Activated naive CD8-positive, alpha-beta T cell (primary cell): ENCODE results near the gene GOLT1B.
A peak's percentile ranks its signal among the peaks of the same experiment; 100 is the strongest.
"Not testable (repeated sequence)": the region's sequence is repeated elsewhere in the genome, so short reads cannot be mapped to it uniquely, and the experiment has no call there.

Experiments
- H3K27ac Mint-ChIP-seq: one replicate; pipeline ENCODE4 v1.8.0; 2021; ENCODE audit warnings: mixed read lengths
- H3K27me3 Mint-ChIP-seq: one replicate; pipeline ENCODE4 v1.8.0; 2021; ENCODE audit warnings: mixed read lengths
- H3K36me3 Mint-ChIP-seq: one replicate; pipeline ENCODE4 v1.8.0; 2021; ENCODE audit warnings: mixed read lengths
- H3K4me1 Mint-ChIP-seq: one replicate; pipeline ENCODE4 v1.8.0; 2021; ENCODE audit warnings: low read depth, mixed read lengths
- H3K4me3 Mint-ChIP-seq: one replicate; pipeline ENCODE4 v1.8.0; 2021; ENCODE audit warnings: mild to moderate bottlenecking, mixed read lengths
- H3K9me3 Mint-ChIP-seq: one replicate; pipeline ENCODE4 v1.8.0; 2021; ENCODE audit warnings: low read depth, mixed read lengths

Gene GOLT1B

GRCh38 chr12:21501258-21502163 lies at the start of gene GOLT1B, which contains the start of gene RECQL:
TSS of gene GOLT1B (plus strand) at chr12:21501789. CDS start at chr12:21501924, 135 bp downstream.
TSS of gene RECQL (minus strand) at chr12:21501635. CDS start at chr12:21499570, 2,065 bp downstream.
- Mint-ChIP-seq H3K4me3 (no peak within 1 kb of the TSS), H3K27ac (no peak within 1 kb of the TSS), H3K9me3 (no peaks in the 10 kb centered on the region), H3K27me3 (no peaks in the 10 kb centered on the region), H3K4me1 (peaks cover 56% of the 10 kb centered on the region), H3K36me3 (peaks cover 13% of the 10 kb centered on the region)

- H3K27me3 Mint-ChIP-seq, result no peaks in the 10 kb centered on the region
- peaks cover 20% of the 10 kb centered on the region for H3K36me3 Mint-ChIP-seq
- peaks cover 40% of the 10 kb centered on the region for H3K4me1 Mint-ChIP-seq
- peak overlapping the region; percentile 67 for H3K27ac Mint-ChIP-seq
- H3K4me3 Mint-ChIP-seq, result peak overlapping the region; percentile 56
- H3K9me3 Mint-ChIP-seq, result no peaks in the 10 kb centered on the region
These were observed 48.2 kb upstream of the GOLT1B start for GRCh38 chr12:21453312-21453852.

GRCh38 chr12:21456291-21456780 lies 45.3 kb upstream of the GOLT1B start:
- Mint-ChIP-seq H3K4me3 (peak overlapping the region; percentile 59), H3K27me3 (no peaks in the 10 kb centered on the region), H3K36me3 (peaks cover 26% of the 10 kb centered on the region), H3K27ac (peak overlapping the region; percentile 94), H3K9me3 (no peaks in the 10 kb centered on the region), H3K4me1 (peaks cover 44% of the 10 kb centered on the region)

GRCh38 chr12:21459474-21459873 lies 42.1 kb upstream of the GOLT1B start:
- Mint-ChIP-seq H3K4me3 (no peak overlapping the region), H3K27me3 (no peaks in the 10 kb centered on the region), H3K4me1 (peaks cover 39% of the 10 kb centered on the region), H3K27ac (no peak overlapping the region), H3K9me3 (peaks cover 4% of the 10 kb centered on the region), H3K36me3 (peaks cover 29% of the 10 kb centered on the region)

- not testable (repeated sequence) for H3K27me3 Mint-ChIP-seq, H3K9me3 Mint-ChIP-seq, H3K4me3 Mint-ChIP-seq, H3K4me1 Mint-ChIP-seq
- H3K36me3 Mint-ChIP-seq, result peaks cover 17% of the 10 kb centered on the region
- peak overlapping the region; percentile 59 for H3K27ac Mint-ChIP-seq
These were observed 34.3 kb upstream of the GOLT1B start for GRCh38 chr12:21467334-21467733.

- peaks cover 4% of the 10 kb centered on the region for H3K4me1 Mint-ChIP-seq
- H3K9me3 Mint-ChIP-seq, result no peaks in the 10 kb centered on the region
- H3K36me3 Mint-ChIP-seq, result peaks cover 9% of the 10 kb centered on the region
- H3K4me3 Mint-ChIP-seq, result no peak overlapping the region
- H3K27ac Mint-ChIP-seq, result no peak overlapping the region
- no peaks in the 10 kb centered on the region for H3K27me3 Mint-ChIP-seq
These were observed 30.3 kb upstream of the GOLT1B start for GRCh38 chr12:21471294-21471693.

GRCh38 chr12:21472197-21472823 lies 29.3 kb upstream of the GOLT1B start:
- no peaks in the 10 kb centered on the region for H3K9me3 Mint-ChIP-seq
- H3K27me3 Mint-ChIP-seq, result no peaks in the 10 kb centered on the region
- no peak overlapping the region for H3K4me3 Mint-ChIP-seq
- H3K27ac Mint-ChIP-seq, result peak overlapping the region; percentile 67
- peaks cover 8% of the 10 kb centered on the region for H3K4me1 Mint-ChIP-seq
- H3K36me3 Mint-ChIP-seq, result peaks cover 13% of the 10 kb centered on the region

- H3K27ac Mint-ChIP-seq, result no peak overlapping the region
These were observed 26.0 kb upstream of the GOLT1B start for GRCh38 chr12:21475552-21475951.

GRCh38 chr12:21476949-21477348 lies 24.6 kb upstream of the GOLT1B start:
- no peaks in the 10 kb centered on the region for H3K27me3 Mint-ChIP-seq
- peaks cover 10% of the 10 kb centered on the region for H3K36me3 Mint-ChIP-seq
- peaks cover 14% of the 10 kb centered on the region for H3K4me1 Mint-ChIP-seq
- no peaks in the 10 kb centered on the region for H3K9me3 Mint-ChIP-seq
- peak overlapping the region; percentile 88 for H3K27ac Mint-ChIP-seq
- H3K4me3 Mint-ChIP-seq, result peak overlapping the region; percentile 51

More at GRCh38 chr12:21475552-21475951, 26.0 kb upstream of the GOLT1B start:
- H3K36me3 Mint-ChIP-seq, result peaks cover 10% of the 10 kb centered on the region
- no peak overlapping the region for H3K4me3 Mint-ChIP-seq
- H3K4me1 Mint-ChIP-seq, result peaks cover 14% of the 10 kb centered on the region
- H3K9me3 Mint-ChIP-seq, result no peaks in the 10 kb centered on the region
- no peaks in the 10 kb centered on the region for H3K27me3 Mint-ChIP-seq

GRCh38 chr12:21478756-21479455 lies 22.7 kb upstream of the GOLT1B start:
- Mint-ChIP-seq H3K36me3 (peaks cover 4% of the 10 kb centered on the region), H3K27ac (no peak overlapping the region), H3K9me3 (no peaks in the 10 kb centered on the region), H3K4me1 (peaks cover 14% of the 10 kb centered on the region), H3K4me3 (no peak overlapping the region), H3K27me3 (no peaks in the 10 kb centered on the region)

GRCh38 chr12:21483531-21483930 lies 18.1 kb upstream of the GOLT1B start:
- H3K4me1 Mint-ChIP-seq, result peaks cover 7% of the 10 kb centered on the region
- no peak overlapping the region for H3K4me3 Mint-ChIP-seq
- no peaks in the 10 kb centered on the region for H3K9me3 Mint-ChIP-seq
- peaks cover 7% of the 10 kb centered on the region for H3K36me3 Mint-ChIP-seq
- H3K27ac Mint-ChIP-seq, result no peak overlapping the region
- H3K27me3 Mint-ChIP-seq, result no peaks in the 10 kb centered on the region

GRCh38 chr12:21485998-21486397 lies 15.6 kb upstream of the GOLT1B start:
- H3K9me3 Mint-ChIP-seq, result no peaks in the 10 kb centered on the region
- no peaks in the 10 kb centered on the region for H3K27me3 Mint-ChIP-seq
- H3K27ac Mint-ChIP-seq, result no peak overlapping the region
- H3K4me1 Mint-ChIP-seq, result peaks cover 6% of the 10 kb centered on the region
- H3K36me3 Mint-ChIP-seq, result peaks cover 19% of the 10 kb centered on the region
- H3K4me3 Mint-ChIP-seq, result no peak overlapping the region

GRCh38 chr12:21499765-21500164 lies 1.8 kb upstream of the GOLT1B start:
- peaks cover 42% of the 10 kb centered on the region for H3K4me1 Mint-ChIP-seq
- peaks cover 20% of the 10 kb centered on the region for H3K36me3 Mint-ChIP-seq
- H3K4me3 Mint-ChIP-seq, result no peak overlapping the region
- no peaks in the 10 kb centered on the region for H3K9me3 Mint-ChIP-seq
- H3K27ac Mint-ChIP-seq, result no peak overlapping the region
- H3K27me3 Mint-ChIP-seq, result no peaks in the 10 kb centered on the region

- peaks cover 52% of the 10 kb centered on the region for H3K4me1 Mint-ChIP-seq
- no peaks in the 10 kb centered on the region for H3K27me3 Mint-ChIP-seq
- no peak overlapping the region for H3K27ac Mint-ChIP-seq
- H3K4me3 Mint-ChIP-seq, result no peak overlapping the region
- H3K9me3 Mint-ChIP-seq, result no peaks in the 10 kb centered on the region
- peaks cover 13% of the 10 kb centered on the region for H3K36me3 Mint-ChIP-seq
These were observed 767 bp upstream of the GOLT1B start for GRCh38 chr12:21500786-21501257.
